Erythroblast (primary cell): ENCODE data around the gene CLCN3.

Experiments used
- GATA1 ChIP-seq: IDR thresholded peaks from 2 replicates; pipeline ENCODE4 v1.6.1; 2011; ENCODE audit warnings: low read depth, mild to moderate bottlenecking, control low read depth, low read length, moderate library complexity
- POLR2A ChIP-seq: IDR thresholded peaks from 2 replicates; pipeline ENCODE4 v1.6.1; 2011; ENCODE audit warnings: mild to moderate bottlenecking, low read length

GRCh38 chr4:169618986-169619385 lies 1.4 kb upstream of the CLCN3 start:
- TF ChIP-seq POLR2A, result no peak
- no peak for TF ChIP-seq GATA1
